ENCODE results near the gene FBXO34. TPM values are rescaled to one million over a fixed set of nuclear protein-coding genes. Genes with fewer than 3 reads are reported as not detected.

FBXO34 gene
- total and polyA plus RNA-seq, 9 of the 15 experiments (the other 6 are each of a cell fraction or from before 2014, with no cell fraction given) = 6.3 to 24.9 (median 16.2) TPM

Small RNA genes within 50 kb of the gene (small RNA-seq; reads per million reads assigned to genes)
- not detected for gene AL356801.1

Other genes with a start within 250 kb of the FBXO34 start
- 18.0 and 19.3 TPM in 2 replicates for gene WDHD1, start 244.3 kb upstream of the FBXO34 start, total RNA-seq (2014; rRNA removed)
- gene WDHD1, start 244.3 kb upstream of the FBXO34 start, total RNA-seq (2014; rRNA removed; fragmentation: Illumina TruSeq; extraction: Trizol) = 36.1 and 46.2 TPM in 2 replicates
- gene WDHD1, start 244.3 kb upstream of the FBXO34 start, total RNA-seq (2015; rRNA removed; fragmentation: Illumina TruSeq; extraction: Trizol) = 27.1 and 30.0 TPM in 2 replicates
- 34.1 and 40.5 TPM in 2 replicates for gene WDHD1, start 244.3 kb upstream of the FBXO34 start, total RNA-seq (2021)
- gene WDHD1, start 244.3 kb upstream of the FBXO34 start, polyA plus RNA-seq (2011; rRNA removed) = 25.8 and 39.1 TPM in 2 replicates
- 25.0 and 30.8 TPM in 2 replicates for gene WDHD1, start 244.3 kb upstream of the FBXO34 start, polyA plus RNA-seq (2014; fragmentation: Illumina TruSeq; extraction: Trizol)
- 10 to 100 TPM; 11.7 to 20.4 TPM for gene WDHD1, start 244.3 kb upstream of the FBXO34 start, polyA plus RNA-seq (2014; fragmentation: Nextera tagmentation; extraction: Ambion mirVana)
- gene WDHD1, start 244.3 kb upstream of the FBXO34 start, polyA plus RNA-seq (2014; rRNA removed) = 24.0 and 25.2 TPM in 2 replicates
- 5.5 and 6.8 TPM in 2 replicates for gene SOCS4, start 244.2 kb upstream of the FBXO34 start, total RNA-seq (2014; rRNA removed)
- 12.7 and 14.9 TPM in 2 replicates for gene SOCS4, start 244.2 kb upstream of the FBXO34 start, total RNA-seq (2014; rRNA removed; fragmentation: Illumina TruSeq; extraction: Trizol)
- gene SOCS4, start 244.2 kb upstream of the FBXO34 start, total RNA-seq (2015; rRNA removed; fragmentation: Illumina TruSeq; extraction: Trizol) = 10.3 and 12.4 TPM in 2 replicates
- gene SOCS4, start 244.2 kb upstream of the FBXO34 start, total RNA-seq (2021) = 9.7 and 10.9 TPM in 2 replicates
- gene SOCS4, start 244.2 kb upstream of the FBXO34 start, polyA plus RNA-seq (2011; rRNA removed) = 10.8 and 11.7 TPM in 2 replicates
- gene SOCS4, start 244.2 kb upstream of the FBXO34 start, polyA plus RNA-seq (2014; fragmentation: Illumina TruSeq; extraction: Trizol) = 8.6 and 9.9 TPM in 2 replicates
- gene SOCS4, start 244.2 kb upstream of the FBXO34 start, polyA plus RNA-seq (2014; fragmentation: Nextera tagmentation; extraction: Ambion mirVana) = 1 to 10 TPM; 2.6 to 2.9 TPM
- gene SOCS4, start 244.2 kb upstream of the FBXO34 start, polyA plus RNA-seq (2014; rRNA removed) = 8.0 and 8.1 TPM in 2 replicates
- 30.2 and 32.7 TPM in 2 replicates for gene MAPK1IP1L, start 219.8 kb upstream of the FBXO34 start, total RNA-seq (2014; rRNA removed)
- gene MAPK1IP1L, start 219.8 kb upstream of the FBXO34 start, total RNA-seq (2014; rRNA removed; fragmentation: Illumina TruSeq; extraction: Trizol) = 39.7 and 40.5 TPM in 2 replicates
- gene MAPK1IP1L, start 219.8 kb upstream of the FBXO34 start, total RNA-seq (2015; rRNA removed; fragmentation: Illumina TruSeq; extraction: Trizol) = 43.1 and 49.8 TPM in 2 replicates
- 75.8 and 76.5 TPM in 2 replicates for gene MAPK1IP1L, start 219.8 kb upstream of the FBXO34 start, total RNA-seq (2021)
- gene MAPK1IP1L, start 219.8 kb upstream of the FBXO34 start, polyA plus RNA-seq (2011; rRNA removed) = 35.9 and 47.3 TPM in 2 replicates
- 99.4 and 104 TPM in 2 replicates for gene MAPK1IP1L, start 219.8 kb upstream of the FBXO34 start, polyA plus RNA-seq (2014; fragmentation: Illumina TruSeq; extraction: Trizol)
- 10 to 100 TPM; 54.6 to 96.8 TPM for gene MAPK1IP1L, start 219.8 kb upstream of the FBXO34 start, polyA plus RNA-seq (2014; fragmentation: Nextera tagmentation; extraction: Ambion mirVana)
- gene MAPK1IP1L, start 219.8 kb upstream of the FBXO34 start, polyA plus RNA-seq (2014; rRNA removed) = 41.5 and 47.9 TPM in 2 replicates
- gene LGALS3, start 142.2 kb upstream of the FBXO34 start, total RNA-seq (2014; rRNA removed) = 1.9 and 5.2 TPM in 2 replicates
- 0.73 and 0.89 TPM in 2 replicates for gene LGALS3, start 142.2 kb upstream of the FBXO34 start, total RNA-seq (2014; rRNA removed; fragmentation: Illumina TruSeq; extraction: Trizol)
- gene LGALS3, start 142.2 kb upstream of the FBXO34 start, total RNA-seq (2015; rRNA removed; fragmentation: Illumina TruSeq; extraction: Trizol) = 1.4 and 1.8 TPM in 2 replicates
- 1.4 and 1.6 TPM in 2 replicates for gene LGALS3, start 142.2 kb upstream of the FBXO34 start, total RNA-seq (2021)
- 1.4 and 1.5 TPM in 2 replicates for gene LGALS3, start 142.2 kb upstream of the FBXO34 start, polyA plus RNA-seq (2011; rRNA removed)
- 0.76 and 1.1 TPM in 2 replicates for gene LGALS3, start 142.2 kb upstream of the FBXO34 start, polyA plus RNA-seq (2014; fragmentation: Illumina TruSeq; extraction: Trizol)
- gene LGALS3, start 142.2 kb upstream of the FBXO34 start, polyA plus RNA-seq (2014; fragmentation: Nextera tagmentation; extraction: Ambion mirVana) = under 1 TPM; 0.04 to 0.31 TPM
- gene LGALS3, start 142.2 kb upstream of the FBXO34 start, polyA plus RNA-seq (2014; rRNA removed) = 0.99 and 2.7 TPM in 2 replicates
- 33.2 and 39.1 TPM in 2 replicates for gene DLGAP5, start 79.8 kb upstream of the FBXO34 start, total RNA-seq (2014; rRNA removed)
- gene DLGAP5, start 79.8 kb upstream of the FBXO34 start, total RNA-seq (2014; rRNA removed; fragmentation: Illumina TruSeq; extraction: Trizol) = 80.0 and 91.7 TPM in 2 replicates
- gene DLGAP5, start 79.8 kb upstream of the FBXO34 start, total RNA-seq (2015; rRNA removed; fragmentation: Illumina TruSeq; extraction: Trizol) = 69.4 and 74.0 TPM in 2 replicates
- gene DLGAP5, start 79.8 kb upstream of the FBXO34 start, total RNA-seq (2021) = 55.7 and 56.0 TPM in 2 replicates
- 39.2 and 59.9 TPM in 2 replicates for gene DLGAP5, start 79.8 kb upstream of the FBXO34 start, polyA plus RNA-seq (2011; rRNA removed)
- 64.7 and 71.5 TPM in 2 replicates for gene DLGAP5, start 79.8 kb upstream of the FBXO34 start, polyA plus RNA-seq (2014; fragmentation: Illumina TruSeq; extraction: Trizol)
- 10 to 100 TPM; 49.6 to 72.4 TPM for gene DLGAP5, start 79.8 kb upstream of the FBXO34 start, polyA plus RNA-seq (2014; fragmentation: Nextera tagmentation; extraction: Ambion mirVana)
- gene DLGAP5, start 79.8 kb upstream of the FBXO34 start, polyA plus RNA-seq (2014; rRNA removed) = 38.3 and 42.1 TPM in 2 replicates
- gene ATG14, start 140.4 kb downstream of the FBXO34 start, total RNA-seq (2014; rRNA removed) = 2.8 and 3.8 TPM in 2 replicates
- 3.5 and 4.4 TPM in 2 replicates for gene ATG14, start 140.4 kb downstream of the FBXO34 start, total RNA-seq (2014; rRNA removed; fragmentation: Illumina TruSeq; extraction: Trizol)
- 3.7 and 3.8 TPM in 2 replicates for gene ATG14, start 140.4 kb downstream of the FBXO34 start, total RNA-seq (2015; rRNA removed; fragmentation: Illumina TruSeq; extraction: Trizol)
- 2.6 and 3.4 TPM in 2 replicates for gene ATG14, start 140.4 kb downstream of the FBXO34 start, total RNA-seq (2021)
- gene ATG14, start 140.4 kb downstream of the FBXO34 start, polyA plus RNA-seq (2011; rRNA removed) = 3.1 and 4.1 TPM in 2 replicates
- gene ATG14, start 140.4 kb downstream of the FBXO34 start, polyA plus RNA-seq (2014; fragmentation: Illumina TruSeq; extraction: Trizol) = 3.1 and 3.6 TPM in 2 replicates
- gene ATG14, start 140.4 kb downstream of the FBXO34 start, polyA plus RNA-seq (2014; fragmentation: Nextera tagmentation; extraction: Ambion mirVana) = under 1 TPM; 0.55 to 0.99 TPM
- gene ATG14, start 140.4 kb downstream of the FBXO34 start, polyA plus RNA-seq (2014; rRNA removed) = 2.6 and 4.2 TPM in 2 replicates
- not detected in 2 replicates for gene TBPL2, start 169.2 kb downstream of the FBXO34 start, total RNA-seq (2014; rRNA removed)
- gene TBPL2, start 169.2 kb downstream of the FBXO34 start, total RNA-seq (2014; rRNA removed; fragmentation: Illumina TruSeq; extraction: Trizol) = not detected in 2 replicates
- gene TBPL2, start 169.2 kb downstream of the FBXO34 start, total RNA-seq (2015; rRNA removed; fragmentation: Illumina TruSeq; extraction: Trizol) = not detected in 2 replicates
- not detected in 2 replicates for gene TBPL2, start 169.2 kb downstream of the FBXO34 start, total RNA-seq (2021)
- not detected in 2 replicates for gene TBPL2, start 169.2 kb downstream of the FBXO34 start, polyA plus RNA-seq (2011; rRNA removed)
- not detected in 2 replicates for gene TBPL2, start 169.2 kb downstream of the FBXO34 start, polyA plus RNA-seq (2014; fragmentation: Illumina TruSeq; extraction: Trizol)
- gene TBPL2, start 169.2 kb downstream of the FBXO34 start, polyA plus RNA-seq (2014; fragmentation: Nextera tagmentation; extraction: Ambion mirVana) = not detected
- gene TBPL2, start 169.2 kb downstream of the FBXO34 start, polyA plus RNA-seq (2014; rRNA removed) = not detected in 2 replicates